Glomerular endothelial cell (primary cell): Measurements from ENCODE around the gene STK32B. TPM values are rescaled to one million over a fixed set of nuclear protein-coding genes. Genes with fewer than 3 reads are reported as not detected.

Experiments used
- DNase-seq: peaks from one replicate; pipeline ENCODE4 v3.0.0-alpha.2; 2011; ENCODE audit warnings: low read depth, low spot score; ENCODE audit errors: extremely low read depth
- total RNA-seq: library from RNA; depleted of rRNA; stranded (reverse); fragments of >200 nt; gene quantifications from 2 replicates; pipeline ENCODE4 v1.2.3, GENCODE V29; 2015

Gene STK32B
- total RNA-seq, 1 donor from 2014 or later: 29.0 TPM

DNA sequence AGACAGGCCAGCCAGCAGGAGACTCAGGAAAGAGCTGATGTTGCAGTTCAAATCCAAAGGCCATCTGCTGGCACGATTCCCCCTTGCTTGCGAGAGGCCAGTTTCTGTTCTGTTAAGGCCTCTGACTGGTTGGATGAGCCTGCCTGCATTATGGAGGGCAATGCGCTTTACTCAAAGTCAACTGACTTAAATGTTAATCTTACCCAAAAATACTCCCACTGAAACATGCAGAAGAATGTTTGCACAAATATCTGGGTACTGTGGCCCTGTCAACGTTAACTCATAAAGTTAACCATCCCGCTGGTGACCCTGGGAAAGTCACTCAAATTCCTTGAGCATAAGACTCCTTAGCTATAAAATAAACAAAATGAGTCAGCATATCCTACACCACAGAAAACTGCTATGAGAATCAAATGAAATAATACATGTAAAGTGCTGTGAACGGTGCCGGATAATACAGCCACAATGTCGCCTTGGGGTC lies 330.7 kb downstream of the STK32B start:
- no peak for DNase-seq

DNA sequence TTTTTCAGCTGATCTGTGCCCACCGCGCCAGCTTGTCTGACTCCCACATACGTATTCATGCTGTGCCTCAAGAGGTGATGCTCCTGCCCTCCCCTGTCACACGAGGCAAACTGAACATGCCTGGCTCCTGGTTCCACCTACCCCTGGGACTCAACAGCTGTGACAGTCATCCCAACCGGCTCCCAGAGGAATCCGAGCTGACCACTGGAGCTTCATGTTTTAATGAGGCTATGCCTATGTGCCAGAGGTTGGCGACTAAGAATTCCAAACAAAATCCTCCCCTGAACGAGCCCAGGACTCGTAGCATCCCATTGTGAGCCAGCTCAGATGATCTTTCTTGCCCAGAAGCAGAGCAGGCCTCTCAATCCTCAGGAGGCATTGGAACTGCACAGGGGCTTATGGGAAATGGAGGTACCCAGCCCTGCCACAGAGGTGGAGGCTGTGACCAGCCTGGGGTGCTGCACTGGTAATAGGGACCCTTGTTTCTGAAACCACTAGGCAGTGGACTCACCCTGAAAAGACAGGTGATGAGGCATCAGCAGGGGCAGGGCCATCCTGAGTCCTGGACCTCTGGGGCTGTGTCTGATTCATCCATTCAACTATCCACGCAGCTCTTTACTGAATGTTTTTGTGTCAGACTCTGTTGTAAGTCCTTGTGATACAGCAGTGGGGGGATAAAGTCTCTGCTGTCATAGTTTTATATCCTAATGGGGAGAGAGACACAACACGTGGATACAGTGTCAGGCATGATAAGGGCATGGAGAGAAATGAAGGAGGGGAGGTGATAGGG lies 332.1 kb downstream of the STK32B start:
- no peak for DNase-seq

DNA sequence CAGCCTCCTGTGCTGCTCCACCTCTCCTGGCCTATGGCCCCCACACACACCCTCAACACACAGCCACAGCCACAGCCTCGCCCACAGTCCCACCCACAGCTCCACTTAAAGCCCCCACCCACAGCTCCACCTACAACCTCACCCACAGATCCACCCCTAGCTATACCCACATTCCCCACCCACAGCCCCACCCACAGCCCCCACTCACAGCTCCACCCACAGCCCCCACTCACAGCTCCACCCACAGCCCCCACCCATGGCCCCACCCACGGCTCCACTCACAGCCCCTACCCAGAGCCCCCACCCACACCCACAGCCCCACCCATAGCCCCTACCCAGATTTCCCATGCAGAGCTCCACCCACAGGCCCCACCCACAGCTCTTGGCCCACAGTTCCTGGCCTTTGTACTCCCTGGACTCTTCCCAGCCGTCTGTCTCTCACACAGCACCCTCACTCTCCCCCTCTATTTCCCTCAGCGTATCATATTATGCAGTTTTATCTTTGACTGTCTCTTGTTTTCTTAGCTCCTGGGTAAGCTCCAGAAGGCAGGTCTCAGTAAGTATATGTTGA lies 334.5 kb downstream of the STK32B start:
- DNase-seq: no peak

DNA sequence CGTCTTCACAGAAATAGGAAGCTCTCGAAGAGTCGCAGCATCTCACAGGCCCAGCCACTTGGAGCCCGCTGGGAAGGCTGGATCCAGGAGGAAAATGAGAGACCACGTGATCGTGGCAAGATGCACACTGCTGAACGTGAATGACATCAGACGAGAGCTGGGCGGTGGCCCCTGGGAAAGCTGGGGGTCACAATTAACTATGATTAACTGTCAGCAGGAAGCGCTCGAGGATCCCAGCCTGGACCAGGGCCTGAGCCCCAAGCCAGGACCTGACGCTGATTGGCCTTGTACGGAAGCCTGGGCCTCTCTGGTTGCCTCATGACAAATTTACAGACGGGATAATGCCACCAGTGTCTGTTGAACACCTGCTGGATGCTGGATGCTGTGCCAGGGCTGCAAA lies 335.6 kb downstream of the STK32B start:
- no peak for DNase-seq

DNA sequence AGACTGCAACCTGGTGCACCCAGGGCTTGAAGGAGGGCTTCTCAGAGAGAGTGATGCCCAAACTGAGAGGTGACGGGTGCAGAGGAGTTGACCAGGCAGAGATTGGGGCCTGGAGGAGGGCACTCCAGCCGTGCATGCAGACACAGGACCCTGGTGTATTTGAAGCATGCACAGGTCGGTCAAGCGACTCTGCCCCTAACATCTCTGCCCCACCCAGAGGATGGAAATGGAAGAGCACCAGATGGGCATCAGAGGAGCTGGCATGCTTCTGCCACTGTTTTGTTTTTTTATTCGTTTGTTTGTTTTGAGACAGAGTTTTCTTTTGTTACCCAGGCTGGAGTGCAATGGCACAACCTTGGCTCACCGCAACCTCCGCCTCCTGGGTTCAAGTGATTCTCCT lies 336.2 kb downstream of the STK32B start:
- DNase-seq: no peak

DNA sequence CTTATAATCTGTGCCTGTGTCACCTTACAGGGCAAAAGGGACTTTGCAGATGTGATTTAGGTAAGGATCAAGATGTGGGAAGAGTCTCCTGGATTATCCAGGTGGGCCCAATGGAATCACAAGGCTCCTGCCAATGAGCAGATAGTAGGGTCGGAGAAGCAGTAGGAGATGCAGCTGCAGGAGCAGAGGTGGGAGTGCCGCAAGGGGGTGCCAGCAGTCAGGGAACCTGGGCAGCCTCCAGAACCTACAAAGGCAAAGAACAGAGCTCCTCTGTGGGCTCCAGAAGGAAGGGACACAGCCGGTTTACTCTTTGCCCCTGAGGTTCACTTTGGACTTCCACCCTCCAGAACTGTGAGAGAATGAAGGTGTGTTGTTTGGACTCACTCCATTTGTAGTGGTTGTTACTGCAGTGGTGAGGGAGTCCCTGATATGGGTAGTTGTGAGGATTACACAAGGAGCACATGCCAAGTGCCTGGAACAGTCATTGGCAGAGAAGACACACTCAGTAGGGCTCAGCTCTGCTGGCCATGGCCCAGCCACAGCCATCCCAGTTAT lies 338.6 kb downstream of the STK32B start:
- DNase-seq: no peak

DNA sequence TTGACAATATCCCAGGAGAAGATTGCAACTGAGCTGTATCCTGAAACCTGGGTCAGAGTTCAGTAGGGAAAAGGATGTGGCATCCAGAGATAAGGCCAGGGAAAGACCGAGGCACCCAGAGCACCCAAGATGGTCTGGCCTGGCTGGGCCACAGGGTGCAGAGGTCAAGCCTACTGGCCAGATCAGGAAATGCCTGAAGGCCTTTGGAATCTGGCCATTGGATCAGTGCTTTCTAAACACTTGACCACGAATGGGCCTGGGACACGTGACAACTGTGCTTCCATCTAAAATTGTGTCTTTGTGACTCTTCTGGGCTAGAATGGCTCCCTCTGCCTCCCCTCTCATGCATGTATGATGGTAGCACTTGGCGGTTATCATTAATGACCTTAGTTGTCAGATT lies 340.2 kb downstream of the STK32B start:
- DNase-seq: no peak

DNA sequence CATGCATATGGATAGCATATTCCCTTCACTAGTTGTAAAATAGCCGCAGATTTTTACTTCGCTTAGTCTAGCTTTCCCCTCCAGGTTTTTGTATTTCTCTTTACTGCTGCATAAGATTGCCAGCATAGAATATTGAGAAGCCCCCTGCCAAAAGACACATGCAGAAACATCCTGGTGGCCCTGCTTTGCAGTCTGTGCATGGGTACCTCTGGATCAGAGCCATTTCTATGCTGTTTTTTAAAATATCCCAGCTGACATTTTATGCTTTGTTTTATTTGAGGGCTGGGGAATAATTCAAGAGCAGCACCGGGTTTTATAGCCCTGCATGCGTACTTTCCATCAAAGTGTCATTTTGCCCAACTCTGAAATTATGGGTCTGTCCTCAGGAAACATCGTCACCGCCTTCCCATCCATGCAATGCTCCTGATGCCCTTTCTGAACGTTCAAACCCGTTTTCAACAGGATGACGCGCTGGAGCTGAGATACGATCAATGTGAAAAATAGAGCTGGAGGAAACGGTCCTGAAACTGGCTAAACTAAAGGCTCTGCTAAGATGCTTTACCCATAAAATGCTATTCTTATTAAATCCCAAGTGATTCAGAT lies 342.7 kb downstream of the STK32B start:
- no peak for DNase-seq

DNA sequence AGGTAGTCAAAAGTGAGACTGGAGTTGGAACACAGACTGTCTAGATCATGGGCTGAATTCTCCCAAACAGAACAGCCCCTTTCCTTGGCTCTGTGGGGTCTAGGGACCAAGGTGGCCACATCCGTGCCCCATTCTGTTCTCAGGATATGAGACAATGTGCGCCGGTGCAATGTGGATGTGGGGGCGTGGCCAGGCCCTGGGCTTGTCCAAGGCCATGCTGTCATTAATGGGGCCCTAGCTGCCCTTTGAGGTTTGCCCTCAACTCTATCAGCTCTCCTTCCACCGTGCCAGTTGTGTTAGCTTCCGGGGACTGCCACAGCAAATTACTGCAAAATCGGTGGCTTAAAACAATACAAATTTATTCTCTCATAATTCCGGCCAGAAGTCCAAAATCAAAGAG lies 344.5 kb downstream of the STK32B start:
- no peak for DNase-seq

DNA sequence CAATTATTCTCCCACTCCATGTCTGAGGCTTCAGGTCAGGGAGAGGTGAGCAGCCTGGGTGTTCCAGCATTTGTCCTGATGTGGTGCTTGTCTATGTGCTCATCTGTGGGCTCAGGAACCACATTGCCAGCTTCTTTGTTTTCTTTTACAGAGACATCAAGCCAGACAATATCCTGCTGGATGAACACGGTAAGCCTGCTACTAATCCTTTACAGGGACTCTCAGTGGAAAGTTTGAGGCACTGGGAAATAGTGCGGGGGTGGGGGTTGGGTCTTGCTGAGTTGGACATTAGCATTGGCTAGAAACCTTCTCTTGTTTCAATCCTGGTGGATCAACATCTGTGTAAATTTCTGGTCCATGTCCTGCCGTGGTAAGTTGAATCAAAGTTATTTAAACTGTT lies 346.8 kb downstream of the STK32B start:
- DNase-seq: no peak

DNA sequence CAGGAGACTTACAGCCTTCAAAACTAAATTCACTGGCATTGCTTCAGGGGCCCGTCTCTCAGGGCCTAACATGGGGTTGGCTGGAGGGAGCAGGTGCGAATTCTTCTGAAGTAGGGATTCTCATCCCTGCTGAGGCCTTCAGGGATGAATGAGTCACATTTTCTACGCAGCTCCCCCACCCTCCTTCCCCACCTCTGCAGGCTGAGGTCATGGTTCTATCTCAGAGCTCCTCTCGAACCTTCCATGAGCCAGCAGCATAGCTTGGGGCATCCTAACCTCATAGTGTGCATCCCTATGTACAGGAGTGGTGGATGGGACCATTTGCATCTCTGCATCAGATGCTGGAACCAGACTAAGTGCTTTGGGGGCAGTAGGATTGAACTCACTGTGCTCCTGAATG lies 347.8 kb downstream of the STK32B start:
- DNase-seq: no peak

DNA sequence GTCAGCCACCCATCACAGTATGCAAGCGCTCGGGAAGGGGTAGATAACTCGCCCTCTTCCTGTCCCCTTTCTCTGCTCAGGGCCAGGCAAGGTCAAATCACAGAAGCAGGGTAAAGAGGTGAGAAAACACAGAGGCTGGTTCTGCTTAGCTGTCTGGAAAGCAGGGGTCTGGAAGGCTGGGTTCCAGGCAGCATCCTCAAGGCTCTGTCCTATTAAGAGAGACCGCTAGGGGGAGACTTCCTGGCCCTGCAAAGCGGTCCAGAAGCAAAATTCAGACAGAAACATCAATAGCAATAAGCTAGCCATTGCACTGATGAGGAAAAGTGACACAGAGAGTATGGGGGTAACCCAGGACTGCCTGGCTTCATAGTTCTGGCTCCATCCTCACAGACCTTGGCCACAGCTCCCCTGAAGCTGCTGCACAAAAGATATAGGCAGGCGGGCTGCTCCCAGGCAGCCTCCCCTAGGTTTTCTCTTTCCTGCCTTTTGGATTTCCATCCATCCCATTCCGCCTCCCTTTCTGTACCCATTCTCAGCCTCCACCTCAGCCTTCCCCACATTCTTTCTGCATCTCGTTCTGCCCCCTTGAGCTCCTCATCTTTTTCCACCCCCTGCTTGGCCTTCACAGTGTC lies 348.6 kb downstream of the STK32B start:
- DNase-seq: no peak

DNA sequence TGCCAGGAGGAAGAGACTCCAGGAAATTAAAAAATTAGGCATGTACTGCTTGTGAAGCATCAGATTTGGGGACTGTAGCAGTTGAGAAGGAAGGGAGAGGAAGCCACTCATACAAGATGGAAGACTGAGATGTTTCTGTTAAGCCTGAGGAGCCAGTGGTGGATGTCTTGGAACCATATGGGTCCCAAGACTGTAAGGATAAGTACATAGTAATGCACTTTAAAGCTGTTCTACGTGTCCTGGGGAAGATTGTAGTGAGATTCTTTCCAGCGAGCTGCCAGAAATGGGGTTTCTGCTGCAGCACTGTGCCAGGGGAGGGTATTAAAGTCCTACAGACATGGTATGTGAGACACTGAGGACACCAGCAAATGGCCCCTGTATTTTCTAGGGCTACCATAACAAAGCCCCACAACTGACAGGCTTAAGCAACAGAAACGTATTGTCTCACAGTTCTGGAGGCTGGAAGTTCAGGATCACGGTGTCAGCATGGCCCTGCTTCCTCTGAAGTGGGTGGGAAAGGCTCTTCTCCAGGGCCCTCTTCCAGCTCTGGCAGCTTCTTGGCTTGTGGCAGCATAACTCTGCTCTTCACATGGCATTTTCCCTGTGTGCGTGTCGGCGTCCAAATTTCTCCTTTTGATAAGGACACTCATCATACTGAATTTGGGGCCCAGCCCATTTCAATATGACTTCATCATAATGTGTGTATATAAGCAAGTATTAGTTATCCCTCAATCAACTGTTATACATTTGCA lies 352.6 kb downstream of the STK32B start:
- DNase-seq: no peak

DNA sequence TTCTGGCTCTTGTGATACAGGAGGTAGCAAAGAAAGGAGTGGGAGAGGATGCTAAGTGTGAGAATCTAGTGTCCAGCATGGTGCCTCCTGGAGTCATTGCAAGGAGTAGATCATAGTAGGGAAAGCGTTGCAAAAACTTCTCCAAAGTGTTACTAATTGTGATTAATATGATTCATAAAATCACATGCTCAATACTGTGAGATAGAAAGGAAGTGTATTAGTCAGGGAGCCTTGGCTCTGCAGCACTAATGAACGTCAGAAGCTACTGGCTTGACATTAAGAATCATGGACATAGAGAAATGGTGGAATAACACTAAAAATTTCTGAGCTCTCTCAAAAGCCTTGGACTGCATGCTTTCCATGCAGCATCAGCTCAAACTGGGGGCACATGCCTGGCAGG lies 358.0 kb downstream of the STK32B start:
- no peak for DNase-seq

DNA sequence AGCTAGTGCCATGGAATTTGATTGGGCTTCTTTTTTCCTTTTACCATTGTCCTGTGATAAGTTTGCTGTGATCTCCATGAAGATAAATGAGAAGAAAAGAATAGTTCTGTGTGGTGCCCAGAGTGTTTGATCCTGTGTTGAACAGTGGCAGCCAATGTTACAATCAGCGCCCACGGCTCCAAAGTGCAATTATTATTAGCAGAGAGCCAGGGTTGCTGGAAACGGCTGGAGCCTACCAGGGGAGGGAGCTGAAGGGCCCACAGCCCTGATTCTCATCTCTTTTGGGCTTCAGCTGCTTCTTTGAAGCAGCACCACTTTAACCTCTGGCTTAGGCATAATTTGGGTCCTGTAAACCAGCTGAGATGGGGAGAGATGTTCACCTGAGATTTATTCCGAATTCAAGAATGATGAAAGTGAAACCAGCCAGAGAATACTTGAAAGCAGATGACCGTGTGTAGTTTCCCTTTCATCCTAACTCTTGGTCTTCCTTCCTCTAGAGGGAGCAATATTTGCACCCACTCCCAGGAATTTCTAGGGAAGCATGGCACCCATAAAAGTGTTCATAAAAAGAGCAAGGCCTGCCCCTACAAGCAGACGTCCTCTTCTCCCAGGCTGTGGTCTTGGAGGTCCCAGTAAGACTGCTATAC lies 358.8 kb downstream of the STK32B start:
- DNase-seq: no peak

DNA sequence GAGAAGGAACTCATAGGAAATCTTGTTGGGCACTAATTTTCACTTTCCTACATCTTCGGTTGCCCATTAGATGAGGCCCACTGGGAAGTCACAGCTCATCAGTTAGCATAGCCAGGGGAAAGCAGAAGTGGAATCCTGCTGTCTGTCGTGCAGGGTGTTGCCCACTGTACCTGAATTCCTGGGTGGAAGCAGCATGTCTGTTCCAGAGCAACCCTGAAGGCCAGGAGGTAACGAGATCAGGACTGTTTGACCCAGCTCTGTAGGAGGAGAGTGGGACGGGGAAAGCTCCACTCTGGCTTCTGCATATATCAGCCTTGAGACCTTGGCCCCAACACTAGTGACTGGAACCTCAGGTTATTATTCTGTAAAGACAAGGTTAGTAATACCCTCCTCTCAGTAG lies 361.0 kb downstream of the STK32B start:
- DNase-seq: no peak

DNA sequence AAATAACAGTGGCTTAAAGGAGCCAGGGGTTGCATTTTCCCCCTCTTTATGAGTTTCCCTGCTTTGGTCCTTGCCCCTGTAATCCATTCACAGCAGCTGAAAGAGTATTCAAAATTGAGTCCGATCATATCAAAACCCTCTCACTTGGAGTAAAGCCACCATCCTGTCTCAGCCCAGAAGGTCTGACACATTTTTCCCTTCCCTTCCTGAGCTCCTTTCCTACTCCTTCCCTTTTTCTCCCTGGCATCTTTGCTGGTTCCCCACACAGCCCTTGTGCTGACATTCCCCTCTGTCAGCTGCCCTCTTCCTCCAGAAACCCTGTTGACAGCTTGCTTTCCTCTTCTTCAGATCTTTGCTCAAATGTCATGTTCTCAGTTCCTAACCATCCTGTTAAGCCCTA lies 361.5 kb downstream of the STK32B start:
- DNase-seq: no peak

DNA sequence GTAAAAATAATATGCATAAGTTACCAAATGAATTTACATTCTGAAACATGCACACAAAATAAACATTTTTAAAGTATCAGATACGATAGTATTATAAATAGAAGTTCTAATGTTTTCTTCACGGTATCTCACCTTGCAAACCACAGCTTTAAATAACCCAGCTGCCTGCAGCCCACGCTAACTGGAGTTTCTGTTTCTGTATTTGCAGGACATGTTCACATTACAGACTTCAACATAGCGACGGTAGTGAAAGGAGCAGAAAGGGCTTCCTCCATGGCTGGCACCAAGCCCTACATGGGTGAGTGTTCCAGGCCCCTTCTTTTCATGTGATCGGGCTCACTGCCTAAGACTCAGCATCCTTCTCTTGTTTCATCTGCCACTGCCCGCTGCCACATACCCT lies 365.4 kb downstream of the STK32B start:
- no peak for DNase-seq

DNA sequence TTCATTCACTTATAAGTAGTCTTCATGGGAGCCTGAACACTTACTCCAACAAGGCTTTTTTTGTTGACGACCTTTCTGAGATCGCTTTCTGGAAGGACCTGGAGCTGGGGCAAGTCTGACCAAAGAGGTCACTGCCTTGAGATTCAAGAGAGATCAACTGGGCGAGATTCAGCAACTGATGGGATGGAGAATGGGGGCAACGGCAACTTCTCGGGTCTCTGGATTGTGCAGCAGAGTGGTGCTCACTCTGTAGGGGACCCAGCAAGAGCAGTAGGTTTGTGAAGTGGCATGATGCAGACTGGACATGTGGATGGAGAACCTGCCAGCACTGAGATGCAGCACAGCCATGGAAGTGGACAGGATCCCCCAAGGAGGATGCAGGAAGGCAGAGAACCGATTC lies 369.0 kb downstream of the STK32B start:
- DNase-seq: no peak

DNA sequence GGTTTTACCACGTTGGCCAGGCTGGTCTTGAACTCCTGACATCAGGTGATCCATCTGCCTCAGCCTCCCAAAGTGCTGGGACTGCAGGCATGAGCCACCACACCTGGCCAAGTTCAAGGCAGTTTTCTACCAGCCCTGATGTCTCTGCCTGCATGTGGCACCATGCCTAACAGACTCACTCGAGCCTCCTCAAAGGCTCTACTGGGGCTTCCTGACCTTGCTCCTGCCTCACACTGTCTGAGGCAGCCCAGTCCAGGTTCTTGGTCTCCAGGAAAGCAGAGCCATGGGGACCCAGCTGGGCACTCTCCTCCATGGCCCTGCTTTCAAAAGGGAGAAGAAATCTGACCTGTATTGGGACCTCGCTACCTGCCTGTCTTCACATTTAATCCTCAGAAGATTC lies 370.1 kb downstream of the STK32B start:
- no peak for DNase-seq
